ENCODE data around the gene AKAP14.
"Not testable (repeated sequence)": the region's sequence is repeated elsewhere in the genome, so short reads cannot be mapped to it uniquely, and the experiment has no call there.

The AKAP14 gene

GRCh38 chrX:119885554-119886428 is 9.9 kb upstream of the AKAP14 start:
- no peaks in the 10 kb centered on the region for H3K9me3 ChIP-seq (replicated peaks; ENCODE audit: insufficient read depth, low read length)
- peak; percentile 93 for DNase-seq
- peak overlapping the region; percentile 54 for H3K4me3 ChIP-seq (ENCODE audit: low read length)
- H3K9ac ChIP-seq (ENCODE audit: low read length): peak overlapping the region; percentile 40; the same call in 1 of the 2 replicates
- H3K27ac ChIP-seq (ENCODE audit: low read length): peak overlapping the region; percentile 65; the same call in 1 of the 2 replicates
- 0 out of 2 replicates have a peak, but pooled peaks cover 5% of the 10 kb centered on the region for H3F3A ChIP-seq (ENCODE audit: insufficient read depth, low read length)
- H3K79me2 ChIP-seq (ENCODE audit: low read length): no peaks in the 10 kb centered on the region
- H3K9me2 ChIP-seq (replicated peaks; ENCODE audit: insufficient read depth, low read length): no peaks in the 10 kb centered on the region
- H3K4me1 ChIP-seq (ENCODE audit: low read length): peaks cover 3% of the 10 kb centered on the region; the same call in 1 of the 2 replicates
- peak overlapping the region; percentile 31 for H2AFZ ChIP-seq (ENCODE audit: low read length)
- no peaks in the 10 kb centered on the region for H4K20me1 ChIP-seq (ENCODE audit: insufficient read depth, low read length)
- H3K36me3 ChIP-seq (replicated peaks; ENCODE audit: insufficient read depth, low read length): no peaks in the 10 kb centered on the region
- H3K4me2 ChIP-seq (ENCODE audit: low read depth, low read length): peak overlapping the region; percentile 67
- TF ChIP-seq EZH2phosphoT487 (IDR thresholded peaks at IDR 0.05; ENCODE audit: low read length) (no peak), EZH2 (optimal IDR thresholded peaks at IDR 0.05; ENCODE audit: low read depth, low read length) (no peak), CTCF (IDR thresholded peaks at IDR 0.05; ENCODE audit: low read length) (no peak)
- H3K27me3 ChIP-seq (replicated peaks; ENCODE audit: insufficient read depth, low read length): no peaks in the 10 kb centered on the region

GRCh38 chrX:119887721-119888425 is 7.8 kb upstream of the AKAP14 start:
- Histone ChIP-seq H2AFZ (ENCODE audit: low read length) (no peak overlapping the region), H4K20me1 (ENCODE audit: insufficient read depth, low read length) (no peaks in the 10 kb centered on the region), H3K79me2 (ENCODE audit: low read length) (no peaks in the 10 kb centered on the region), H3F3A (ENCODE audit: insufficient read depth, low read length) (0 out of 2 replicates have a peak, but pooled peaks cover 5% of the 10 kb centered on the region), H3K27me3 (replicated peaks; ENCODE audit: insufficient read depth, low read length) (no peaks in the 10 kb centered on the region), H3K36me3 (replicated peaks; ENCODE audit: insufficient read depth, low read length) (no peaks in the 10 kb centered on the region), H3K27ac (ENCODE audit: low read length) (no peak overlapping the region), H3K4me3 (ENCODE audit: low read length) (no peak overlapping the region), H3K9me2 (replicated peaks; ENCODE audit: insufficient read depth, low read length) (no peaks in the 10 kb centered on the region), H3K4me2 (ENCODE audit: low read depth, low read length) (no peak overlapping the region), H3K9me3 (replicated peaks; ENCODE audit: insufficient read depth, low read length) (no peaks in the 10 kb centered on the region), H3K9ac (ENCODE audit: low read length) (no peak overlapping the region), H3K4me1 (ENCODE audit: low read length) (peaks cover 2% of the 10 kb centered on the region; the same call in 1 of the 2 replicates)
- DNase-seq: no peak
- TF ChIP-seq EZH2 (optimal IDR thresholded peaks at IDR 0.05; ENCODE audit: low read depth, low read length): no peak
- TF ChIP-seq CTCF (IDR thresholded peaks at IDR 0.05; ENCODE audit: low read length): peak; percentile 23; the same call in 1 of the 2 replicates
- TF ChIP-seq EZH2phosphoT487 (IDR thresholded peaks at IDR 0.05; ENCODE audit: low read length): no peak

GRCh38 chrX:119890626-119891025 is 5.1 kb upstream of the AKAP14 start:
- not testable (repeated sequence) for H3F3A ChIP-seq (ENCODE audit: insufficient read depth, low read length); H3K9ac ChIP-seq (ENCODE audit: low read length); H3K79me2 ChIP-seq (ENCODE audit: low read length); H2AFZ ChIP-seq (ENCODE audit: low read length); H4K20me1 ChIP-seq (ENCODE audit: insufficient read depth, low read length); H3K36me3 ChIP-seq (replicated peaks; ENCODE audit: insufficient read depth, low read length); H3K27me3 ChIP-seq (replicated peaks; ENCODE audit: insufficient read depth, low read length); H3K9me2 ChIP-seq (replicated peaks; ENCODE audit: insufficient read depth, low read length); H3K4me3 ChIP-seq (ENCODE audit: low read length); H3K9me3 ChIP-seq (replicated peaks; ENCODE audit: insufficient read depth, low read length); H3K4me1 ChIP-seq (ENCODE audit: low read length); H3K4me2 ChIP-seq (ENCODE audit: low read depth, low read length); DNase-seq; H3K27ac ChIP-seq (ENCODE audit: low read length)

GRCh38 chrX:119891961-119892692 is 3.6 kb upstream of the AKAP14 start:
- not testable (repeated sequence) for H3K27me3 ChIP-seq (replicated peaks; ENCODE audit: insufficient read depth, low read length); H3K9ac ChIP-seq (ENCODE audit: low read length); H3K36me3 ChIP-seq (replicated peaks; ENCODE audit: insufficient read depth, low read length); H3K4me1 ChIP-seq (ENCODE audit: low read length); H3K9me2 ChIP-seq (replicated peaks; ENCODE audit: insufficient read depth, low read length); H3K9me3 ChIP-seq (replicated peaks; ENCODE audit: insufficient read depth, low read length); H3K4me3 ChIP-seq (ENCODE audit: low read length); H3K27ac ChIP-seq (ENCODE audit: low read length); H3K79me2 ChIP-seq (ENCODE audit: low read length); H2AFZ ChIP-seq (ENCODE audit: low read length); H3K4me2 ChIP-seq (ENCODE audit: low read depth, low read length); DNase-seq; H4K20me1 ChIP-seq (ENCODE audit: insufficient read depth, low read length); H3F3A ChIP-seq (ENCODE audit: insufficient read depth, low read length)
